ENCODE results near the gene OSTC. TPM values are rescaled to one million over a fixed set of nuclear protein-coding genes. Genes with fewer than 3 reads are reported as not detected.

OSTC gene
- total RNA-seq (10 to 100 TPM; 36.6 to 39.4 TPM), total RNA-seq (27.1 to 47.3 reads per million in 2 donors)

- peak; percentile 83 to 91 (median 86) for DNase-seq
- H3K4me1 Mint-ChIP-seq: peaks cover 32% of the 10 kb centered on the region
- peak; percentile 92 for ATAC-seq
Measured at GRCh38 chr4:108650212-108651013, at the start of gene OSTC. Gene OSTC (plus strand): TSS chr4:108650599. CDS start chr4:108650656, 57 bp downstream.

GRCh38 chr4:108601106-108601505, 49.3 kb upstream of the OSTC start:
- H3K4me3 Mint-ChIP-seq: peak overlapping the region; percentile 52
- ATAC-seq (no peak), DNase-seq (no peak)
- H3K27me3 Mint-ChIP-seq: no peaks in the 10 kb centered on the region
- no peaks in the 10 kb centered on the region for H3K9me3 ChIP-seq (ENCODE audit: control insufficient read depth, low read length, poor library complexity, severe bottlenecking)
- H3K4me1 Mint-ChIP-seq: peaks cover 20% of the 10 kb centered on the region
- peak overlapping the region; percentile 51 for H3K27ac Mint-ChIP-seq
- peaks cover 4% of the 10 kb centered on the region for H3K36me3 Mint-ChIP-seq (ENCODE audit: low read depth)

More at GRCh38 chr4:108650212-108651013, at the start of gene OSTC:
- H3K9me3 ChIP-seq (ENCODE audit: control insufficient read depth, low read length, poor library complexity, severe bottlenecking): no peaks in the 10 kb centered on the region
- Mint-ChIP-seq H3K27ac (peak within 1 kb of the TSS; percentile 99), H3K36me3 (ENCODE audit: low read depth) (peaks cover 9% of the 10 kb centered on the region), H3K4me3 (peak within 1 kb of the TSS; percentile 96), H3K27me3 (no peaks in the 10 kb centered on the region)

- DNase-seq (no peak), ATAC-seq (peak; percentile 87)
- H3K27ac Mint-ChIP-seq: peak overlapping the region; percentile 51
- H3K9me3 ChIP-seq (ENCODE audit: control insufficient read depth, low read length, poor library complexity, severe bottlenecking): no peaks in the 10 kb centered on the region
- peaks cover 2% of the 10 kb centered on the region for H3K36me3 Mint-ChIP-seq (ENCODE audit: low read depth)
- peaks cover 18% of the 10 kb centered on the region for H3K4me1 Mint-ChIP-seq
- no peaks in the 10 kb centered on the region for H3K27me3 Mint-ChIP-seq
- peak overlapping the region; percentile 52 for H3K4me3 Mint-ChIP-seq
Measured at GRCh38 chr4:108601532-108601931, 48.9 kb upstream of the OSTC start.

DNA sequence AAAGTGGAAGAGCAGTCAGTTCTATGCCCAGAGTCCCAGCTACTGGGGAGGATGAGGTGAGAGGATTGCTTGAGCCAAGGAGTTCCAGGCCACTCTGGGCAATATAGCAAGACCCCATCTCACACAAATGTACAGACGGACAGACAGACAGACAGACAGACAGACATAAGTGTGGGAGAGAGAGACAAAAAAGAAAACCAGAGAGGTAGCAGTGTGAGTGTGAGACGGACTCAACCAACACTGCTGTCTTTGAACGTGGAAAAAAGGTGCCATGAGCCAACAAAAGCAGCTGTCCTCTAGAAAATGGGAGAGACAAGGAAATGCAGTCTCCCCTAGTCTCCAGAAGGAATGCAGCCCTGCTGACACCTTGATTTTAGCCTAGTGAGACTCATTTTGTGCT, 48.2 kb upstream of the OSTC start:
- DNase-seq (no peak), ATAC-seq (no peak)
- Mint-ChIP-seq H3K36me3 (ENCODE audit: low read depth) (peaks cover 3% of the 10 kb centered on the region), H3K27ac (peak overlapping the region; percentile 51), H3K4me1 (peaks cover 19% of the 10 kb centered on the region), H3K27me3 (no peaks in the 10 kb centered on the region), H3K4me3 (no peak overlapping the region)
- no peaks in the 10 kb centered on the region for H3K9me3 ChIP-seq (ENCODE audit: control insufficient read depth, low read length, poor library complexity, severe bottlenecking)

GRCh38 chr4:108607079-108607815, 43.2 kb upstream of the OSTC start:
- H3K9me3 ChIP-seq (ENCODE audit: control insufficient read depth, low read length, poor library complexity, severe bottlenecking): no peaks in the 10 kb centered on the region
- no peak for ATAC-seq
- H3K4me3 Mint-ChIP-seq: no peak overlapping the region

DNA sequence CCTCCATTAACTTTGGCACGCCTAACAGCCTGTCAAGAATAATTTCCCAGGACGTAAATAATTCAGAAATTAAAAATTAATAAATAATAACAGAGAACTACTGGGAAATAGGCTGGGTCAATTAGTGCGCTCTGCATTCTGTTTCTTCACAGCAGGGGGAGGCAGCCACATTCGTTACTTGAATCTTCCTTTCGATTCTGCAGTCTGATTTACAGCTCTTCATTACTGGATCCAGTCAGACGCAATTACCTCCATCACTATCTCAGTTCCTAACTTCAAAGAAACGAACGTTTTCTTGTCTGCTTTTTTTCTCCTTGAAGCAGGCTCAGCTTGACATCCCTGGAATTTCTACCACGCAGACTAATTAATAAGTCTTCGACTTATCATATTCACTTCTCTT, 39.0 kb upstream of the OSTC start:
- H3K27me3 Mint-ChIP-seq: no peaks in the 10 kb centered on the region
- H3K36me3 Mint-ChIP-seq (ENCODE audit: low read depth): peaks cover 5% of the 10 kb centered on the region
- peak overlapping the region; percentile 37 for H3K27ac Mint-ChIP-seq
- no peak overlapping the region for H3K4me3 Mint-ChIP-seq
- peaks cover 2% of the 10 kb centered on the region for H3K9me3 ChIP-seq (ENCODE audit: control insufficient read depth, low read length, poor library complexity, severe bottlenecking)
- peaks cover 12% of the 10 kb centered on the region for H3K4me1 Mint-ChIP-seq
- ATAC-seq: no peak
- DNase-seq: no peak

More at GRCh38 chr4:108607079-108607815, 43.2 kb upstream of the OSTC start:
- Mint-ChIP-seq H3K27me3 (no peaks in the 10 kb centered on the region), H3K27ac (peak overlapping the region; percentile 1), H3K4me1 (peaks cover 14% of the 10 kb centered on the region), H3K36me3 (ENCODE audit: low read depth) (peaks cover 4% of the 10 kb centered on the region)
- no peak for DNase-seq

DNA sequence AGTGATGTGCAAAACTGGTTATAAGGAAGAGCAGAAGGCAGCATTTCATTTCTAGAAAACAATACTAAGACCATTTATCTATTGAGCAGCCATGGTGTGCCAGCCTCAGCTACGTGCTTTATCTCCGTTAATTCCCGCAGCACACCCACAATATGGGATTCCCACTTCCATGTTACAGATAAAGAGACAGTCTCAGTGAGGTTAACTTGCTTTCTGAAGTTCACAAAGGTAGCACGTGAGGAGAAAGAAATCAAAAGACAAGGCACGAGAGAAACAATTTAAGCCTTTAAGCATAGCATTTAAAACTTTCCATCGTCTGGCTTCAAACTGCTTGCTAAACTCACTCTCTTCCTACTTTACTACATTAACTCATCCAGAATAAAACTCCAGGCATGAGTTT, 38.0 kb upstream of the OSTC start:
- no peak overlapping the region for H3K27ac Mint-ChIP-seq

GRCh38 chr4:108619372-108620100, 30.9 kb upstream of the OSTC start:
- H3K27ac Mint-ChIP-seq: peak overlapping the region; percentile 99
- ATAC-seq (peak; percentile 38), DNase-seq (no peak)

More for the DNA sequence above, 38.0 kb upstream of the OSTC start:
- peaks cover 3% of the 10 kb centered on the region for H3K36me3 Mint-ChIP-seq (ENCODE audit: low read depth)
- H3K27me3 Mint-ChIP-seq: no peaks in the 10 kb centered on the region
- peaks cover 2% of the 10 kb centered on the region for H3K9me3 ChIP-seq (ENCODE audit: control insufficient read depth, low read length, poor library complexity, severe bottlenecking)
- DNase-seq (no peak), ATAC-seq (no peak)
- H3K4me1 Mint-ChIP-seq: peaks cover 10% of the 10 kb centered on the region
- no peak overlapping the region for H3K4me3 Mint-ChIP-seq

GRCh38 chr4:108620101-108620932, 30.1 kb upstream of the OSTC start, which contains the start of gene RPL34:
Gene RPL34 (plus strand): TSS chr4:108620576. CDS start chr4:108621960, 1,384 bp downstream.
- Mint-ChIP-seq H3K4me3 (peak within 1 kb of the TSS; percentile 96), H3K27ac (peak within 1 kb of the TSS; percentile 99), H3K36me3 (ENCODE audit: low read depth) (peaks cover 12% of the 10 kb centered on the region), H3K4me1 (peaks cover 36% of the 10 kb centered on the region), H3K27me3 (no peaks in the 10 kb centered on the region)
- peak; percentile 99 for ATAC-seq
- DNase-seq: peak; percentile 86 to 94 (median 92)
- H3K9me3 ChIP-seq (ENCODE audit: control insufficient read depth, low read length, poor library complexity, severe bottlenecking): peaks cover 2% of the 10 kb centered on the region

More at GRCh38 chr4:108619372-108620100, 30.9 kb upstream of the OSTC start:
- peaks cover 2% of the 10 kb centered on the region for H3K9me3 ChIP-seq (ENCODE audit: control insufficient read depth, low read length, poor library complexity, severe bottlenecking)
- H3K27me3 Mint-ChIP-seq: no peaks in the 10 kb centered on the region
- H3K36me3 Mint-ChIP-seq (ENCODE audit: low read depth): peaks cover 12% of the 10 kb centered on the region
- H3K4me1 Mint-ChIP-seq: peaks cover 34% of the 10 kb centered on the region
- peak overlapping the region; percentile 96 for H3K4me3 Mint-ChIP-seq

DNA sequence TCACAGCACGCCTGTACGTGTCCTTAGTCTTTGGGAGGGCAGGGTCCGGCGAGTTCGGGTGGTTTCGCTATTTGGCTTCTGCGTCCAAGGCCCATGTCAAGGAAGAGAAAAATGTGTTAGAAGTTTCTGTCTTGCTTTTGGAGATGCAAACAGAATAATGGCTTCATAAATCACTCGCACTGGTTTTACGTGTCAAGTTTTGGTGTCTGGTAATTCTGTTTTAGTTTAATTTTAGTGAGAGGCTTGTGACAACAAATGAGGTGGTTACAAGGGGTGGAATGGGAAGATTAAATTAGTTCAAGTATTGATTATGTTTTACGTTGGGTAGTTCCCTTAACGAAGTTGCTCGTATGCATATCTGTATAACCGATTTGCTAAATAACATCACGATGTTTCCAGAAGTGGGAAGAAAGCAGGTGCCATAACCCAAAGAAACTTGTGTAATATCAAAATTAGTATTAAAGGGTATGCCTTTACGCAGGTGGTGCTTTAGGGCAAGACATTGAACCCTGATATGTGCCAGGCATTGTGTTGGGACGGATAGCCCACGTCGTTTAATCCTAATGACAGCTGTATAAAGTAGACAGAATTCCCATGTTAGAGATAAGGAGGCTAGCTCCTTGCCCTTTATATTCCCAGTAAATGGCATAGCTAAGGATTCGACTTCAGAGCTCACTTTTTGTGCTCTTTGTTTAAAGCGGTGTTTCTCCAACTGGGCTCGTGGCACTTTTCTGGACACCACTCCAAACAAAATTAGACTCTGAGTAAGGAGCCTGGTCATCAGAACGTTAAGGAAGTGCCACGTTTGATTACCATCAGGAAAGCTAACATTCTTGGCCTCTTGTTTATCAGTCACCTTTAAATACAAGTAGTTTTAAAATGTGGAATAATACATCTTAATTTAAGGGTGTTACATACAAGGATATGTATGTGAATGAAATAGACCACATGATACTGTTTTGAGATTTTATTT, 29.2 kb upstream of the OSTC start:
- no peak for DNase-seq
- Mint-ChIP-seq H3K36me3 (ENCODE audit: low read depth) (peaks cover 12% of the 10 kb centered on the region), H3K4me3 (peak overlapping the region; percentile 96), H3K4me1 (peaks cover 36% of the 10 kb centered on the region), H3K27ac (peak overlapping the region; percentile 99), H3K27me3 (no peaks in the 10 kb centered on the region)
- ATAC-seq: no peak
- no peaks in the 10 kb centered on the region for H3K9me3 ChIP-seq (ENCODE audit: control insufficient read depth, low read length, poor library complexity, severe bottlenecking)

- H3K4me3 Mint-ChIP-seq: peak overlapping the region; percentile 12
- peaks cover 9% of the 10 kb centered on the region for H3K36me3 Mint-ChIP-seq (ENCODE audit: low read depth)
- H3K27me3 Mint-ChIP-seq: no peaks in the 10 kb centered on the region
- ATAC-seq (no peak), DNase-seq (no peak)
- no peaks in the 10 kb centered on the region for H3K9me3 ChIP-seq (ENCODE audit: control insufficient read depth, low read length, poor library complexity, severe bottlenecking)
- peaks cover 36% of the 10 kb centered on the region for H3K4me1 Mint-ChIP-seq
- peak overlapping the region; percentile 99 for H3K27ac Mint-ChIP-seq
Measured at GRCh38 chr4:108622022-108622421, 28.4 kb upstream of the OSTC start.

Data from T-helper 17 cell (primary cell).